Measurements from ENCODE around the gene OSBPL3. TPM values are rescaled to one million over a fixed set of nuclear protein-coding genes. Genes with fewer than 3 reads are reported as not detected.

Gene OSBPL3
- polyA plus RNA-seq, 1 donor from 2014 or later, result 0.26 TPM

DNA sequence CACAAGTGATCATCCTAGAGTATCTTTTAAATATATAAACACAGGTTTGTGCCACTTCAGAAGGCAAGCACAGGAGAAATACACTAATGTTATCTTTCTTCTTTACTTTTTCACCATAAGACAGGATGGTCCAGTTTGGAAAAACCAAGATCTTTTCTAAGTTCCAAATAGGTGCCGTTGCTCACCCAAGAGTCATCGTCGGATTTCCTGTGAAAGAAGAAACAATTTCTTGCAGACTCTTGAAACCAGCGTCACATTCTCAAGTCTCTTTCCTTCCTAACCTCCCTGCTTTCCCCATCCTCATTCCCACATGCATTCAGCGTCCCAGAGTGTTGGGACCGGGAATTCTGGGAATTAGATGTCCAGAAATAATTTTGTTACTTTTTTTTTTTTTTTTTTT is 179.9 kb downstream of the OSBPL3 start:
- Histone ChIP-seq H2AFZ (ENCODE audit: low read depth, low read length) (no peak overlapping the region), H3K4me2 (ENCODE audit: low read length) (no peak overlapping the region), H3K9ac (ENCODE audit: low read length) (no peak overlapping the region), H3K36me3 (ENCODE audit: insufficient read depth, low read length) (no peaks in the 10 kb centered on the region), H3K9me2 (ENCODE audit: insufficient read depth, low read length) (no peaks in the 10 kb centered on the region), H3K79me2 (replicated peaks; ENCODE audit: insufficient read depth, low read length) (no peaks in the 10 kb centered on the region), H4K20me1 (ENCODE audit: insufficient read depth) (no peaks in the 10 kb centered on the region), H3K4me3 (ENCODE audit: low read length) (no peak overlapping the region), H3K9me3 (ENCODE audit: low read length) (no peaks in the 10 kb centered on the region), H3K27ac (ENCODE audit: low read length) (no peak overlapping the region), H3K27me3 (ENCODE audit: insufficient read depth, low read depth, low read length) (no peaks in the 10 kb centered on the region), H3F3A (ENCODE audit: insufficient read depth, low read length, poor library complexity, severe bottlenecking) (no peaks in the 10 kb centered on the region)
- TF ChIP-seq EZH2 (IDR thresholded peaks at IDR 0.05; ENCODE audit: borderline replicate concordance, insufficient read depth, low read length, poor library complexity, severe bottlenecking) (no peak), SMC3 (conservative IDR thresholded peaks at IDR 0.05; ENCODE audit: poor library complexity) (no peak), POLR2AphosphoS5 (IDR thresholded peaks at IDR 0.05) (no peak), RAD21 (conservative IDR thresholded peaks at IDR 0.05) (no peak), MXI1 (conservative IDR thresholded peaks at IDR 0.05; ENCODE audit: poor library complexity, severe bottlenecking) (no peak), EP300 (conservative IDR thresholded peaks at IDR 0.05; ENCODE audit: poor library complexity, severe bottlenecking) (no peak), TAF1 (IDR thresholded peaks at IDR 0.05; ENCODE audit: low read depth) (no peak), REST (IDR thresholded peaks at IDR 0.05; ENCODE audit: borderline replicate concordance) (no peak)
- TF ChIP-seq, protein P1, sequence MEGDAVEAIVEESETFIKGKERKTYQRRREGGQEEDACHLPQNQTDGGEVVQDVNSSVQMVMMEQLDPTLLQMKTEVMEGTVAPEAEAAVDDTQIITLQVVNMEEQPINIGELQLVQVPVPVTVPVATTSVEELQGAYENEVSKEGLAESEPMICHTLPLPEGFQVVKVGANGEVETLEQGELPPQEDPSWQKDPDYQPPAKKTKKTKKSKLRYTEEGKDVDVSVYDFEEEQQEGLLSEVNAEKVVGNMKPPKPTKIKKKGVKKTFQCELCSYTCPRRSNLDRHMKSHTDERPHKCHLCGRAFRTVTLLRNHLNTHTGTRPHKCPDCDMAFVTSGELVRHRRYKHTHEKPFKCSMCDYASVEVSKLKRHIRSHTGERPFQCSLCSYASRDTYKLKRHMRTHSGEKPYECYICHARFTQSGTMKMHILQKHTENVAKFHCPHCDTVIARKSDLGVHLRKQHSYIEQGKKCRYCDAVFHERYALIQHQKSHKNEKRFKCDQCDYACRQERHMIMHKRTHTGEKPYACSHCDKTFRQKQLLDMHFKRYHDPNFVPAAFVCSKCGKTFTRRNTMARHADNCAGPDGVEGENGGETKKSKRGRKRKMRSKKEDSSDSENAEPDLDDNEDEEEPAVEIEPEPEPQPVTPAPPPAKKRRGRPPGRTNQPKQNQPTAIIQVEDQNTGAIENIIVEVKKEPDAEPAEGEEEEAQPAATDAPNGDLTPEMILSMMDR (IDR thresholded peaks at IDR 0.05; ENCODE audit: poor library complexity, severe bottlenecking), result no peak

DNA sequence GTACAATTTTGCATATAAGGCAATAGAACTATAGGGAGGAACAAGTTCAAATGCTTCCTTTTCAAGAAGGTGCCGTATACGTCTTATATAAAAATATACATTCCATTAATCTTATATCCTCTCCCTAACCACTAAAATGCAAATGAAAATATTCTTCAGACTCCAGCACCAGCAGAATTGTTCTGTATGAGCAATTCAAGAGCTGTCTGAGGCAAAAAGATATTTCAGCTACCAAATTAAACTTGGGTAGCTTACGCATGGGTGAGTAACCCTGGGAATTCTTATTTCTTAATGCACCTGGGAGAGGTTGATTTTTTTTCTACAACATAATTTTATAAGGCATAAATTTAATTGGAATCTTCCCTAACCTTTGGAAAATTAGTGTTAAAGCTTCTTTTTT is 180.5 kb downstream of the OSBPL3 start:
- Histone ChIP-seq H3K9me2 (ENCODE audit: insufficient read depth, low read length) (no peaks in the 10 kb centered on the region), H3K9ac (ENCODE audit: low read length) (no peak overlapping the region), H3K27ac (ENCODE audit: low read length) (no peak overlapping the region), H2AFZ (ENCODE audit: low read depth, low read length) (no peak overlapping the region), H4K20me1 (ENCODE audit: insufficient read depth) (no peaks in the 10 kb centered on the region), H3K36me3 (ENCODE audit: insufficient read depth, low read length) (no peaks in the 10 kb centered on the region), H3K4me3 (ENCODE audit: low read length) (no peak overlapping the region), H3K4me2 (ENCODE audit: low read length) (no peak overlapping the region), H3K9me3 (ENCODE audit: low read length) (no peaks in the 10 kb centered on the region), H3F3A (ENCODE audit: insufficient read depth, low read length, poor library complexity, severe bottlenecking) (no peaks in the 10 kb centered on the region), H3K27me3 (ENCODE audit: insufficient read depth, low read depth, low read length) (no peaks in the 10 kb centered on the region), H3K79me2 (replicated peaks; ENCODE audit: insufficient read depth, low read length) (no peaks in the 10 kb centered on the region)
- TF ChIP-seq REST (IDR thresholded peaks at IDR 0.05; ENCODE audit: borderline replicate concordance) (no peak), TAF1 (IDR thresholded peaks at IDR 0.05; ENCODE audit: low read depth) (no peak), EP300 (conservative IDR thresholded peaks at IDR 0.05; ENCODE audit: poor library complexity, severe bottlenecking) (no peak), EZH2 (IDR thresholded peaks at IDR 0.05; ENCODE audit: borderline replicate concordance, insufficient read depth, low read length, poor library complexity, severe bottlenecking) (no peak), RAD21 (conservative IDR thresholded peaks at IDR 0.05) (no peak), SMC3 (conservative IDR thresholded peaks at IDR 0.05; ENCODE audit: poor library complexity) (no peak), MXI1 (conservative IDR thresholded peaks at IDR 0.05; ENCODE audit: poor library complexity, severe bottlenecking) (no peak), POLR2AphosphoS5 (IDR thresholded peaks at IDR 0.05) (no peak)
- TF ChIP-seq, protein P1 (IDR thresholded peaks at IDR 0.05; ENCODE audit: poor library complexity, severe bottlenecking), result no peak

Data from neural cell (in vitro differentiated cells).